SW 1271 (cell line): ENCODE measurements around the gene ABLIM2.

ENCODE experiments used
- DNase-seq, 2 experiments: peaks; one replicate each; lab custom pipeline; 2025; lab: John Stamatoyannopoulos, UW

The ABLIM2 gene

DNA sequence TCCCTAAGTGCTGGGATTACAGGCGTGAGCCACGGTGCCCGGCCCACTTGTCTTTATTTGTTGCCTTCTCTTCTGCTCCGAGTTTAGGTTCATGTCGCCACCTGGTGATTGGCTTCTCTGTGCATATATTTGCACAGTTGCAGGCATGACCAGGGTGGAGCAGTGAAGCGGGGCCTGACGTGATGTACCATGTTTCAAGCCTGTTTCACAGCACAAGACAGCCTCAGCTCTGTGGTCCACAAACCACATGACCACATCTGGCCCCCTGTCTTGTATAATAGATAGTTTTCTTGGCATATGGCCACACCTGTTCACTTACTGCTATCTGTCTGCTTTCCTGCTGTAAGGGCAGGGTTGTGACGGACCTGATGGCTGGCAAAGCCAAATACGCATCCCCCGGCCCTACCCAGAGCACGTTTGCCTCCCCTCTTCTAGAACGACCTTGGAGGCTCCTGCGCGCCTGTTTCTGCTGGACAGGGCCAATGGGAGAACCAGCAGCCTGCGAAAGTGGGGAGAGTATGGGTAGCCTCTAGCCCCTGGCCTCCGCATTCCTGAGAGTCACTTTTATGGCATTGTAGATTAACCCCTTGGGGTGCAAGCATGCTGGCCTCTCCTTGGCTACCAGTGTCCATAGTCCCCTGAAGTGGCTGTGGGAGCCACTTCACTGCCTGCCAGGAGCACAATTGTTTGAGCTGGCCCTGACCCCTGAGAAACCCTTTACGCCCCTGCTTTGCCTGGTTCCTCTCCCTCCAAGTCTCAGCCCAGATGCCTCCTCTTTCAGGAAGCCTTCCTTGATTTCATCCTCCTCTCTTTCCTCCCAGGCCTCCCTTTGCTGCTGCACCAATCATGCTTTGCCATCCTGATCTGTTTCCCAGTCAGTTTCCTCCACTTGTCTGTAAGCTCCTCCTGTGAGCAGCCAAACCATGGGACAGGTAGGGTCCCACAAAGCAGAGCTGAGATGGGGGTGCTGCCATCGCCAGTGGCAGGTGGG is 34.4 kb upstream of the ABLIM2 start:
- peak in 1 of 2 experiments; percentile 39 for DNase-seq

DNA sequence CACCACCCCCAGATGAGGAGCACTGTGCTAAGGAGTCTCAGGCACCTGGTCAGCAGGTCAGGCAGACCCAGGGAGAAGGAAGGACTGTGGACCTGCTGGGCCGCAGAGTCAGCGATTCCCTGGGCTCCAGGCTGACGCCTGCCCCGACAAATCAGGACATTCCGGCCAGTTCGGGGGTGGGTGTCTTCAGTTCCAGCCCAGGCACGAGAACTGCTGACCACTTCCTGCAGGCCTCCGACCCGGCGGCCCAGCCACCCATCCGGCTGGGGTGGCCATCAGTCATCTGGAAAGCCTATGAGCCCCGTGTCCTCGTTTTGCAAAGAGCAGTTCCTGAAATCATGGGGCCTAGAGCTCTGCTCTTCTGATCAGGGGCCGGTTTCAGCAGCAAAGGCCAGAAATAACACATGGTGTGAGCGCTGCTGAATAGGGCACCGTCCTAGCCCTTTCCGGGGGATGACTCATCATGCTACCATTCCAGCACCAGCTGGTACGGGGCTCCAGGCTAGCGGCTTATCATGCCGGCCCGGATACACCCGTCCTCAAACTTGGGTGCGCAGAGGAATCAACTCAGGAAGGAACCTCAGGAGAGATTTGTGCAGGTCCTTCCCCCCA is 32.6 kb upstream of the ABLIM2 start:
- DNase-seq: peak; percentile 63 to 82

DNA sequence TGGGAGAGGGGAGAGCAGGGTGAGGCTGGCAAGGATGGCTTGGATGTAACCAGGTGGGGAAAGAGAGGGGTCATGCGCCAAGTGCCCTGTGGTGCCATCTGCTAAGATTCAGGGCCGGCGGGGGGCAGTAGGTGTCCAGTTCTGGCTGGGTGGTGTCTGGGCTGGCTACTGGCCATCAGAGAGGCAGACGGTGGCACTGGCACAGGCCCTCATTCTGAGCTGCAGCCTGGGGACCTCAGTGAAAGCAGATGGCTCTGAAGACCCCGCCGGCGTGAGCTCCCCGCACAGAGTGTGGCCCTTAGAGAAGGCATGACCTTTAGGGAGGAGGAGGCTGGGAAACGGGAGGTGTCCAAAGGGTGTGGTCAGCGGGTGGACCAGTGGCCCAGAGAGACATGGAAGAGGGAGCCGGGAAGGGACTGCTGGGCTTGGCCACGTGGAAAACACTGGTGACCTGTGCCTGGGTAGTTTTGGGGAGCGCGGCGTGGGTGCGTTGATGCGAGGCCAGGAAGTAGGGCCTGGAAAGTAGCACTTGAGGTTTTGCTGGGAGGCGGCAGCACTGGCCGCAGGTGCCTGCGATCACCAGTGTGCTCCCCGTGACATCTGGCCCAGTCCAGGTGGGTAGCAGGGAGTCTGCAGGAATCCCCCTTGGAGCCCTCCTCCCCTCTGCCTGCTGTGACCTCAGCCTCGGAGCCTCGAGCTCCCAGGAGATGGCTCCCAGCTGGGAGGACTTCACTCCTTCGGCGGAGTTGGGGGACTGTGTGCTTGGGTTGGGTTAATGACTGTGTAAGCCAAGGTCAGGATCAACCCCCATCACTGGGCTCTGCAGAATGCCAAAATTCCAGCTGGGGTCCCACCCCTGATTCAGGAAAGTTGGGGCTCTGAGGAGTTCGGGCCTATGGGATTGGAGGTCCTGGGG is 31.2 kb upstream of the ABLIM2 start:
- no peak for DNase-seq

DNA sequence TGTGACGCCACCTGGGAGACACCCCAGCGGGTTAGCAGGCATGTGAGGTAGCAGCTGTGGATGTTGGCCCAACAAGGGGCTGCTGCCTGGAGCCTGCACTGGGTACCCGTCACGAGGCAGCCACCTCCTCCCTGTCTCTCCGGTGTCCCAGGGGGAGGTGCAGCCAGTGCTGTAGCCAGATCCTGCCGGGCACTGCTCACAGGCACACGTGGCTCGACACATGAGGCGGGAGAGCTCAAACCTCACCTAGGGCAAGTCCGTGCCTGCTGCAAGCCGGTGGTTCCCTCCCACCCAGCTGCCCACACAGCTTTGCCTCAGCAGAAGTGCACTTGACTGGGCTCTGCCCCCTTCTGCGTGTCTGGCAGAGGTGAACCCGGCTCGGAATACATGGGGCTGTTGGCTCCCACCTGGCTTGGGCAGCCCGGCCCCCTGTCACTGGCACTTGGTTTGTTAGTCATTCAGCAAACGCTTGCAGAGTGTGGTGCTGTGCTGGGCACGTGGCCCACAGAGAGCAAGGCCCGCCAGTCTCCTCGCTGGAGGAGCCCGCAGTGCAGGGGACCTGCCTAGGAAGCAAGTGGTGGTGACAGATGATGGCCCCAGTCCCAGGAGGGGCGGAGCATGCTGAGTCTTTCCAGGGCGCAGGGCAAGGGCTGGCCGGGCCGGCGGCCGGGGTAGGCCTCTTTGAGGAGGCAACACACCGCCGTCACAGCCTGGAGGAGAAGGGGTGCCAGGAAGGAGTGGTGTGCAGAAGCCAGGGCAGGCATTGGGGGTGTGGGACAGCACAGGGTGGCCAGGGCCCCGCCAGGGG is 30.3 kb upstream of the ABLIM2 start:
- no peak for DNase-seq

DNA sequence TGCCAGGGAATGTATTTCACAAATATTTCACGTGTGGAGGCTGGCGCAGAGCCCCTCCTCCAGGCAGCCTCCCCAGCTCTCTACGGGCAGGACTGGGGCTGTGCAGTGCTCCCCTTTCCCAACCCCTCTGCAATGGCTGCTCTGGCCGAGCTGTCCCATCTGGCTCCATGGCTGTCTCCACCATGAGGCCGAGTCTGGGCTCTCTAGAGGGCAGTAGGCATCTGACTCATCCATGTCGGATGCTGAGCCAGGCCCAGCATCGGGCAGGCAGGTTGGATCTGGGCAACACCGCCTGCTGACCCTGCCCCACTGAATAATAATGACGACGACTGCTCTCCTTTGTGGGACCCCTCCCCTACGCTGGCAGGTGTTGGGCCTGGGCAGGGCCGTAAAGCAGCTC is 29.5 kb upstream of the ABLIM2 start:
- no peak for DNase-seq

DNA sequence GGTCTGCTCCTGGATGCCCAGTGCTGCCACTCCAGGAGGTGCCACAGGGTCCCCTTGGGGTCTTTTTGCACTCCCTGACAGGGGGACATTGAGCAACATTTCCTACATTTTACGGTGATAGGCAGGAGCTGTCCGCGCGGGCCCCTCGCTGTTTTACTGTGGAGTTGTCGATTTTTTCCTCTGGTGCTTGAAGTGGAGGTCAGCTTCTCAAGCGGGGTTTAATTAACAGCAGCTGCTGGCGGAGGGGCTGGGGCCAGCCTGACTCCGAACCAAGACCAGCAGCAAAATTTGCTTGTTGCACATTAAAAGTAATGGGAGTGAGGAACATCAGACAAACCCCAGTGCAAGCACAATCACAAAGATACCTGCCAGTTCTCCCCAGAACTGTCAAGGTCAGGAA is 27.3 kb upstream of the ABLIM2 start:
- DNase-seq: no peak

DNA sequence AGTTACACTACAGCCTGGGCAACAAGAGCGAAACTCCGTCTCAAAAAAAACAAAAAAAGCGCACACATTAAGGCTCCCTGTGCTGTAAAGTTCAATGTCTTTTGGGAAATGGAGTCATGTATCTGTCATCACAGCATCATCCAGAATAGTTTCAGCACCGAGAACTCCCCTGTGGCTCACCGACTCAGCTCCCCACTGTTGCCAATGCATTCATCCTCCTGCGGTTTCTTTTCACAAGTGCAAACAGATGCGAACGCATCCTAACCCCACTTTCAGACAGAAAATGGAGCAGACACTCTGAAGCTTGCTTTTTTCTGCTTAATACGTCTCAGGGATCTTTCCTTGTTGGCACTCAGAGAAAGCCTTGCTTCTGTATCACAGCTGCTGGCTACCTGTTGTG is 26.7 kb upstream of the ABLIM2 start:
- no peak for DNase-seq

DNA sequence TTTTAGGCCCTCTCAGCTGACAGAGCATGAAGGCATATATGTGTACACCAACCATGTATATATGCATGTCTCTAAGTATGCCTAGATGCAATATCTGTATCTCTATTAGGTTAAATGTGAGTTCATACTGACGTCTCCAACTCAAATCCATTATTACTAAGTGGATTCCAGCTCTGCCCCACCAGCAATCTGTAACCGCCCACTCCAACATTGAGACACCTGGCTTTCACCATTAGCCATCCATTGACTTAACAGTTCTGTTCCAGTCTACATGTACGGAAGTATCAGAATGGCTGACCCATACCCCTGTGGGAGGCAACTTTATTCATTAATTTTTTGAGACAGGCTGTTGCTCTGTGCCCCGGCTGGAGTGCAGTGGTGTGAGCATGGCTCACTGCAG is 25.4 kb upstream of the ABLIM2 start:
- no peak for DNase-seq

DNA sequence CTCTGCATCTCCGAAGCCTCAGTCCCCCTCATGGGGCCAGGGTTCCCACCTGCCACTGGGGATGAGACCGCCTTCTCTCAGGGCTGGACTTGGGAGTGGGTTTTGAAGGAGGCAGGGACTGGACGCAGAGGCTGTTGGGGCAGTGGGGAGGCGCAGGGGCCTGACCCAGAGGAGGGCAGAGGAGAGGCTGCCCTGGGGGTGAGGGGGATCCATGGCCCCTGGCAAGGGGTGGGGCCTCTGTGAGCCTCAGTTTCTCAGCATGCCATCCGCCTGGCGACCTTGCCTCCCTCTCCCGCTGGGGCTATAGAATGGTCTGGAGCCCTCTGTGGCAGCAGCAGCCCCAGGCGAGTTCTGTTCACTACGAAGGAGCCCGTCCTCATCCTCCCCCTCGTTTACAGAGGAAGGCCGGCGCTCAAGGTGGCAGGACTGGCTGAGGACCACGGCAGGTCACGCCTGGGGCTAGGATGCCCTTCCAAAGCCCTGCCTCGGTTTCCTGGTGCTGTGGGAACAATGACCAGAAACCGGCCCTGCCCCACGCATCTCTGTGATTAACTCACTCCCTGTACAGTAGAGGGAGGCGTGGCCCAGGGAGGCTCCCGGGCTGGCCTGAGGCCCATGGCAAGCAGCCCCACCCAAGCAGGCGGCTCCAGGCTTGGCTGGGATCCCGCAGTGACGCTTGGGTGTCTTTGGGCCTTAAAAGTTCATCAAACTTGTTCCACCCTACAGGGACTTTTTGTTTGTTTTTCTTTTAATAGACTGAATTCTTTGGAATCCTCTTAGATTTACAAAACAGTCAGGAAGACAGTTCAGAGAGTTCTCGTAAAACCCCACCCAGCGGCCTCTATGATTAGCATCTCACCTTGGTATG is 24.5 kb upstream of the ABLIM2 start:
- peak in 1 of 2 experiments; percentile 26 for DNase-seq

DNA sequence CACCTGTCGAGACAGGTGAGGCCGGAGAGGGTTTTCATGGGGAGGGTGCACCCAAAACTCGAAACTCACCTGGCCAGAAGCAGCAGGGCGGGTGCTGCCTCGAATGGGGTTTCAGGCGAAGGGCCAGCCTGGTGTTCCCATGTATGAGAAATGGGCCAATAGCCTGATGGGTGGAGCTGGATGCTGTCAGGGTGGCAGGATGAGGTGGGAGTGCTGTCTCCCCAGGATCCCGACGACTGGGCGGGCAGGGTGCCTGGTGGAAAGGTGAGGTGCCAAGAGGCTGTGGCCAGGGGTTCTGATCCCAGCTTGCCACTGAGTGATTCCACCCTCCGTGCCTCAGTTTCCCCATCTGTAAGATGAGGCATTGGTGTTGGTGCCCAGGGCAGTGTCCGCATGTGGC is 23.7 kb upstream of the ABLIM2 start:
- DNase-seq: no peak

DNA sequence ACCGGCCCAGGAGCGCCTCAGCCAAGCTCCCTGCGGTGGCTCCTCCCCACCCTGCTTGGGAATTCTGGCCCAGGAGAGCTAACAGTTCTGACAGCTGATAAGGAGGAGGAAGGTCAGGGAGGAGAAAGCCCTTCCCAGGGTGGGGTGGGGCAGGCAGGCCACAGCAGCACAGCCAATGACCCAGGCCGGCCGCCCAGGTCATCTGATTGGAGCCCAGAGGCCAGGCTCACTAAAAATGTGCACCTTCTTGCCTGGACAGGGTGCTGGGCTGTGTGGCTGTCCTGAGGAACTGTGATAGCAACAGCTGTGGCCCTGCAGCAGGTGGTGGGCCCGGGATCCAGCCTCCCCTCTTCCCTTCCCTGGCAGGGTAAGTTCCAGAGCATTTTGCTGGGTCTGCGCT is 23.2 kb upstream of the ABLIM2 start:
- DNase-seq: no peak

DNA sequence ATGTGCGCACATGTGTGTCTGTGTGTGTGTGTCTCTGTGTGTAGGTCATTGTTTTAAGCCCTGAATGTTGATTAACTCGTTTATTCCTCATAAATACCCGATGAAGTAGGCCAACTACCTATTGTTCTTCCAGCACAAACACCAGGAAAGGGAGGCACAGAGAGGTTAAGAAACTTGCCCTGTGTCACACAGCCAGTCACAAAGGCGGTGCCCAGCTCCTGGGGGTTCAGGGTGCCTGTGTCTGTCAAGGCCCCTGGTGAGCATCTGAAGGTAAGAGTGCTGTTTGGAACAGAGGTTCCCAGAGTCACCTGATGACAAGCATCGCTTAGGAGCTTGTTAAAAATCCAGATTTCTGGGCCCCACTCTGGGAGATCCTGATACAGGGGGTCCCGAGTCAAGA is 22.5 kb upstream of the ABLIM2 start:
- DNase-seq: no peak

DNA sequence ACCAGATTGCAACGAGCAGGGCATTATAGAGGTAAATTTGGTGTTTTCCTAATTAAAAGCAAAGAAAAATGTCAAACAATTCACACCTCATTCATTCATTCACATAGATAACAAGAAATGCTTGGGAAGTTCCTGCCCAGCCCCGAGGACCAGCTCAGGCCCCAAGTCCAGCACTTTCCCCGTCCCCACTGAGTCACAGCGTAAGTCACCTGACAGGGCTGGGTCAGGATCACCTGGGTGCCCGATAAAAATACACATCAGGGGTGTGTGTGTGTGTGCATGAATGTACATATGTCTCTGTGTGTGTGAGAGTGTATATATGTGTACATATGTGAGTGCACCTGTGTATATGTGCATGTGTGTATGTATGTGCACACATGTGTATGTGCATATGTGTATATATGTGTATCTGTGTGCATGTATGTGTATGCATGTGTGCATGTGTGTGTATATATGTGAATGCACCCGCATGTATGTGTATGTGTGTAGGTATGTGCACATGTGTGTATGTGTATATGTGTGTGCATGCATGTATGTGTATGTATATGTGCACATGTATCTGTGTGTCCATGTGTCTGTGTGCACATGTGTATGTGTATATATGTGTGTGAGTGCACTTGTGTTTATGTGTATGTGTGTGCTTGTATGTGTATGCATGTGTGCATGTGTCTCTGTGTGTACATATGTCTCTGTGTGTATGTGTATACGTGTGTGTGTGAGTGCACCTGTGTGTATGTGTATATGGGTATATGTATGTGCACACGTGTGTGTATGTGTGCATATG is 21.9 kb upstream of the ABLIM2 start:
- no peak for DNase-seq

DNA sequence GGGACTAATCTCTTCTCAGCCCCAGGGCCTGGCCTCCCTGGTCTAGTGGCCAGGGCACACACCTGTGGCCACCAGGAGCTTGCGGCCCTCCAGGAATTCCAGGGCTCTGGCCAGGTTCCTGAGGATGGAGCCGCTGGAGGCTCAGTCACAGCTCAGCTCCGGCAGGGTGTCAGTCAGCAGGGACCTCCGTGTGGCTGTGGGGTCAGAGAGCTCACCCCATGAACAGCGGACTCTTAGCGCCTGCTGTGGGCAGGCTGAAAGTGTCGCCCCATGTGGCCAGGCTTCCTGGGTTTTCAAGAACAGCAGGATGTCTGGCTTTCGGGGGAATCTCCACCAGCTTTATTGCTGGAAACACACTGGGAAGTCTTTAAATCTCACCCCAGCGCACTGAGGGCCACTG is 21.2 kb upstream of the ABLIM2 start:
- DNase-seq: no peak

DNA sequence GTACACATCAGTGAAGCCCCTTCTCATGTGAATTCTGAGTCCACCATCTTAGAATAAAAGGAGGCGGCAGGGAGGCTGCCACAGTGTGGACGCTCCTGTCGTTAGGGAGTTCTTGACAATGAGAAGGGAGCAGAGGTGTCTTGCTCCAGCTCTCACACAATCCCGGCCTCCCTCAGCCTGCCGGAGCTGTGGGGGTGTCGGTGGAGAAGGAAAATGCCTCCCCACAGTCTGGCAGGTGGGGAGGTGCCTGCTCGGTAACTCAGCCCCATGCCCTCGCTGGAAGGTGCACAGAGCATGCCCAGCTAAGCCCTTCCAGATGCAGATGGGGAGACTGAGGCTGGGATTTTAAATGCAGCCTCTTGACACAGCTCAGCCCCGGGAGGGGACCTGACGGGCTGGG is 20.5 kb upstream of the ABLIM2 start:
- no peak for DNase-seq

DNA sequence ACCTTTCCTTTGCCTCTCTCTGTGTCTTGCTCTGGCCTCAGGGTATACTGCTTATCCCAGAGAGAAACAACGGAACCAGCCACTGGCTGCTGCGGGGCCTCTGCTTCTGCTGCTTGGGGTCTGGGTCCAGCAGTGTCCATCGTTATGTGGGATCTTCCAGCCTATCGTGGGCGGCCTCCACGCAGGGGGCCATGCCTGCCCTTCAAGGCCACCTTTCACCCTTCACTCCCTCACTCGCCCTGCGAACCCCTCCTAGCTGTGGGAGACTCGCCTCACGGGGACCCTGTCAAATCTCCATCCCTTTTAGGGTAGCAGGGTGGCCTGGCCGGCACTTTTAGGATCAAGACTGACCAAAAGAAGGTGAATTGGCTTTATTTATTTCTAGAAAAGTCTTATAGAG is 19.3 kb upstream of the ABLIM2 start:
- DNase-seq: no peak

DNA sequence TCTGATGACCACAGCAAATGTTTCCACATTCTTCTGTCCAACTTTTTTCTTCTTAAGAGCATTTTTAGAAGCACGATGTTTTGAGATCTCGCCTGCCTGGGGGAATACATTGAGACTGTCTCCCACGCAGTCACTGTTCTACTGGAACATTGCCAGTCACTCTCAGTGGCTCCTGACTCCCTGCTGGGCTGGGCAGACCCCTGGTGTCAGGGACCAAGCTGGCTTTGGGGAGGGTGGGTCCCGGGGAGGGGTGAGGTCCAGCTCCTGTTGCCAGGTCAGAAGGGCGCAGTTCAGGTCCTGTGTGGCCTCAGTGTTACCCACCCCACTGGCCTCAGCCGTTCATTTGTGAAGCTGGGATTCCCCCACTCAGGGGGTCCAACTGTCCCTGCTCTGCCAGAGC is 18.9 kb upstream of the ABLIM2 start:
- DNase-seq: no peak

DNA sequence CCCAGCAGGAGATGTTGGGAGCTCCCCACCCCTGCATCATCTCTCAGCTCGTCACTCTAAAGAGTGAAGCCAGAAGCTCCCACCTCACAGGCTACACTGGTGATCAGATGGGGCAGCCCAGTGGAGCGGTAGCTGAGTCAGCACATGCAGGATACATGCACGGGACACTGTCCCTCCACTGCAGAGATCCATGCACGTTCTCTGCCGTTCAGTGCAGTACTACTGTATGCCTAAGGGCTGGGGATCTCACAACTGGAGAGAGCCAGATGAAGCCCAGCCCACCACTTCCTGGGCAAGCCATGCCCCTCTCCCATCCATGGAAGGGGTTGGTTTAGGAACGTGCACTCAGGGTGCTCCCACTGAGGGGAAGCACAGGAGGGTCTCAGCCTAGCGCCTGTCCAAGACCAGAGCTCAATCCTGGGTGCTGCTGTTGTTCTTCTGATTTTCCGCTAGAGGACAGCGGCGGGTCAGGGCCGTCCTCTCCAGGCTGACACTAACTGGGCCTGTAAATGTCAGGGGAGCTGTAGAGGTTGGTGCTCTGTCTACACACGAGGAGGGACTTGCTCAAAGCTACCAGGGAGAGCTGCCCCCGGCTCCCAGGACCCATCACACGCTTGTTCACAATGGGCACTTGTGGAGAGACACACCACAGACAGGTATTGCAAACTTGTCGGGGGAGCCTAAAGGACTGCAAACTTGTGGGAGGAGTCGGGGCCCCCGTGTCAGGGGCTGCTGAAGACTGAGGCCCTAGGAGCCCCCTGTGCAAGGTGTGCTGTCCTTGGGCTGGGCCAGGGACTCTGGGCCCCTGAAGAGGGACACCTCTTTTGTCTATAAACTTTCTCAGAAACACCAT is 18.2 kb upstream of the ABLIM2 start:
- peak in 1 of 2 experiments; percentile 51 for DNase-seq

DNA sequence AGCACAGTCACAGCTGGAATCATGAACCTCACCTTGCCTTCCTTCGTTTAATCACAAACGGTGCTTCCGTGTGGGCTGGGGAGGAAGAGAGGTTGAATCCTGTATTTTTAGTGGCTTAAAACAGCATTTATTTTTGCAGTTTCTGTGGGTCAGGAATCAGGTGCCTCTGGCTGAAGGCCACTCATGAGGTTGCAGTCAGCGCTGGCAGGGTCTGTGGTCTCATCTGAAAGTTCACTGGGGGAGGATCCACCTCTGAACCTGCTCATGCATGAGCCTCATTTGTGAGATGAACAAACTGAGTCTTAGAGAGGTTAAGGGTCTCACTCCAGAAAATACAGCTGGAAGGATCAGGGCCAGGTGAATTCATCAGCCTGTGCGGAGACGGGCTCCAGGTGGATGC is 17.1 kb upstream of the ABLIM2 start:
- DNase-seq: no peak
